ENCODE data around the gene KIR3DL1. TPM values are rescaled to one million over a fixed set of nuclear protein-coding genes. Genes with fewer than 3 reads are reported as not detected.
"Not testable (repeated sequence)": the region's sequence is repeated elsewhere in the genome, so short reads cannot be mapped to it uniquely, and the experiment has no call there.

The KIR3DL1 gene
- not detected in 2 replicates for polyA plus RNA-seq (2014; cell fraction: cytosol; rRNA removed)
- polyA plus RNA-seq (2014; cell fraction: nucleus; rRNA removed) = not detected in 2 replicates

DNA sequence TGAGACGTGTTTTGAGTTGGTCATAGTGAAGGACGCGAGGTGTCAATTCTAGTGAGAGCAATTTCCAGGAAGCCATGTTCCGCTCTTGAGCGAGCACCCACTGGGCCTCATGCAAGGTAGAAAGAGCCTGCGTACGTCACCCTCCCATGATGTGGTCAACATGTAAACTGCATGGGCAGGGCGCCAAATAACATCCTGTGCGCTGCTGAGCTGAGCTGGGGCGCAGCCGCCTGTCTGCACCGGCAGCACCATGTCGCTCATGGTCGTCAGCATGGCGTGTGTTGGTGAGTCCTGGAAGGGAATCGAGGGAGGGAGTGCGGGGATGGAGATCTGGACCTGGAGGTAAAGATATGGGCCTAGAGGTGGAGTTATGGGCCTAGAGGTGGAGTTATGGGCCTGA is at the start of gene KIR3DL1:
Gene KIR3DL1 (plus strand): TSS at position 218 of the 400 bp plus-strand sequence.
- DNase-seq (ENCODE audit: low spot score) = not testable (repeated sequence)

DNA sequence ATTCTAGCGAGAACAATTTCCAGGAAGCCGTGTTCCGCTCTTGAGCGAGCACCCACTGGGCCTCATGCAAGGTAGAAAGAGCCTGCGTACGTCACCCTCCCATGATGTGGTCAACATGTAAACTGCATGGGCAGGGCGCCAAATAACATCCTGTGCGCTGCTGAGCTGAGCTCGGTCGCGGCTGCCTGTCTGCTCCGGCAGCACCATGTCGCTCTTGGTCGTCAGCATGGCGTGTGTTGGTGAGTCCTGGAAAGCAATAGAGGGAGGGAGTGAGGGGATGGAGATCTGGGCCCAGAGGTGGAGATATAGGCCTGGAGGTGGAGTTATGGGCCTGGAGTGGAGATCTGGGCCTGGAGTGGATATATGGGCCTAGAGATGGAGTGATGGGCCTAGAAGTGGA is 46.6 kb upstream of the KIR3DL1 start, which contains the start of gene KIR2DL1:
Gene KIR2DL1 (plus strand): TSS at position 148 of the 400 bp plus-strand sequence. CDS start 58 bp downstream, at position 206.
- not testable (repeated sequence) for DNase-seq (ENCODE audit: low spot score)

DNA sequence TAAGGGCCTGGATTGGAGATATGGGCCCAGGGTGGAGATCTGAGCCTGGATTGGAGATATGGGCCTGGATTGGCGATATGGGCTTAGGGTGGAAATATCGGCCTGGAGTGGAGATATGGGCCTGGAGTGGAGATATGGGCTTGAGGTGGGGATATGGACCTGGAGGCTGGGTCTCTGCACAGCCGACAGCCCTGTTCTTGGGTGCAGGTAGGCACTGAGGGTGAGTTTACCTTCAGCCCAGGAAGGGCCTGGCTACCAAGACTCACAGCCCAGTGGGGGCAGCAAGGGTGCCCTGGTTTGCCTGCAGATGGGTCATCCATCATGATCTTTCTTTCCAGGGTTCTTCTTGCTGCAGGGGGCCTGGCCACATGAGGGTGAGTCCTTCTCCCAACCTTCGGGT is 45.8 kb upstream of the KIR3DL1 start:
- DNase-seq (ENCODE audit: low spot score) = not testable (repeated sequence)

DNA sequence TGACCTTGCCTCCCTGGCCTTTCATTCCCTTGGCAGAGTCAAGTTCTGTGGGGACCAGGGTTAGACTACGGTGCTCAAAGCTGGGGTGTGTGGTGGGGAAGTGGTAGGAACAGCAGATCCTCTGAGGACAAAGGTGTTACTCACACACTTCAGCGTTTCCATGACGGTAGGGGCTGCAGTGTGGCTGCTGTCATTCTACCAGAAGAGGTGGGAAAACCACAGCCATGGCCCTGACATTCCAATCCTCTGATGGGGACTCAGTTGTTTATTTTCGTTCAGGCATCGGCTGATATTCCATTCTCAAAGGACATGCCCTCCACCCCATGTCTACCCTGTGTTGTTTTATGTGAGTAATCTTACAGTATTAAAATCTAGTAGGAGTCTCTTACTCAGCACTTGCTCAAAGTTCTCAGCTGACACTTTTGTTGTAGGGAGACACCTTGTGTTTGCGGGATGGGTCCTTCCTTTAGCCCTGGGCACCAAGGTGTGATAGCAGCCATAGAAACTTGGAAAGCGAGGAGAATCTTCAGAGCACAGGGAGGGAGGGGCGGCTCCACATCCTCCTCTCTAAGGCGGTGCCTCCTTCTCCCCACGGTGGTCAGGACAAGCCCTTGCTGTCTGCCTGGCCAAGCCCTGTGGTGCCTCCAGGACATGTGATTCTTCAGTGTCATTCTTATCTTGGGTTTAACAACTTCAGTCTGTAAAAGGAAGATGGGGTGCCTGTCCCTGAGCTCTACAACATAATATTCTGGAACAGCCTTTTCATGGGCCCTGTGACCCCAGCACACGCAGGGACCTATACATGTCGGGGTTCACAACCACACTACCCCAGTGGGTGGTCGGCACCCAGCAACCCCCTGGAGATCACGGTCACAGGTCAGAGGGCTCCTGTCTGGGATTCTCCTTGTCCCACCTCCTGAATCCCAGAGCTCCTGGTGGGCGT is 45.0 kb upstream of the KIR3DL1 start:
- not testable (repeated sequence) for DNase-seq (ENCODE audit: low spot score)

DNA sequence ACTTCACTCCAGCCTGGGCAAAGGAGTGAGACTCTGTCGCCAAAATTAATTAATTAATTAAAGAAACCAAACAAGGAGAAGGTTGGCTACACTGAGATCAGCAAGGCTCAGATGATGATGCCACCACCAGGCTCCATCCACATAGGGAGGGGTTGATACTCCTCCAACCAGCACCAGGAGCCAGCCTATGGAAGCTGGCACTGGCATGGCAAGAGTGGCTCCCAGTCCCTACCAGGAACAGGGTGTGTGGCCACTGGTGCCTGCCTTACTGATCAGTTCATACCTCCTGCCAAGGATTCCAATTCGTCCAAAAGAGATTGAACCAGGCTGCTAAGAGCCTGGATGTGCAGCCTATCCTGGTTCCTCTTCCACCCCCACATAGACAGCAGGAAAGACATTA is 43.6 kb upstream of the KIR3DL1 start:
- DNase-seq (ENCODE audit: low spot score) = not testable (repeated sequence)

DNA sequence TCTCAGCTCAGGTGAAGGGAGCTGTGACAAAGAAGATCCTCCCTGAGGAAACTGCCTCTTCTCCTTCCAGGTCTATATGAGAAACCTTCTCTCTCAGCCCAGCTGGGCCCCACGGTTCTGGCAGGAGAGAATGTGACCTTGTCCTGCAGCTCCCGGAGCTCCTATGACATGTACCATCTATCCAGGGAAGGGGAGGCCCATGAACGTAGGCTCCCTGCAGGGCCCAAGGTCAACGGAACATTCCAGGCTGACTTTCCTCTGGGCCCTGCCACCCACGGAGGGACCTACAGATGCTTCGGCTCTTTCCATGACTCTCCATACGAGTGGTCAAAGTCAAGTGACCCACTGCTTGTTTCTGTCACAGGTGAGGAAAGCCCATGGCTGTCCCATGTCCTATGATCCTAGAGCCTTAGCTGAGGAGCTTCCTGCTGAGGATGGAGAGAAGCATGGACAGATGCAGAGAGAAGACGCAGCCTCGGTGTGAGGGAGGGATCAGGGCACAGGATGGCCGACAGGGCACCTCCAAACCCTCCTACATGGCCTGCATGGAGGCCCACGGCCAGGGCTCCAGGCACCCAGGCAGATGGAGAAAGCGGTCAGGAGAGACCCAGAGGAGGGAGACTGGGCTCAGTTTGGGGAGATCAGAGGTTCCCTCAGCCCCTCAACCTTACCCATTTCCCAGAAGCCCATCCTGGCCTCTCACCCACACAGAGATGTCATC is 41.0 kb upstream of the KIR3DL1 start:
- not testable (repeated sequence) for DNase-seq (ENCODE audit: low spot score)

DNA sequence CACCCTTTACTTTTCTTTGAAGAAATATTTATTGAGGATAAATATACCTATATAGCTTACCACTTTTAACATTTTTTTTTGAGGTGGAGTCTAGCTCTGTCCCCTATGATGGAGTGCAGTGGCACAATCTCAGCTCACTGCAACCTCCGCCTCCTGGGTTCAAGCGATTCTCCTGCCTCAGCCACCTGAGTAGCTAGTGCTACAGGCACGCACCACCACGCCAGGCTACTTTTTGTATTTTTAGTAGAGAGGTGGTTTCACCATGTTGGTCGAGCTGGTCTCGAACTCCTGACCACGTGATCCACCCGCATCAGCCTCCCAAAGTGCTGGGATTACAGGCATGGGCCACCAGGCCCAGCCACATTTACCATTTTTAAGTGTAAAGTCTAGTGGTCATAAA is 40.4 kb upstream of the KIR3DL1 start:
- DNase-seq (ENCODE audit: low spot score) = not testable (repeated sequence)

DNA sequence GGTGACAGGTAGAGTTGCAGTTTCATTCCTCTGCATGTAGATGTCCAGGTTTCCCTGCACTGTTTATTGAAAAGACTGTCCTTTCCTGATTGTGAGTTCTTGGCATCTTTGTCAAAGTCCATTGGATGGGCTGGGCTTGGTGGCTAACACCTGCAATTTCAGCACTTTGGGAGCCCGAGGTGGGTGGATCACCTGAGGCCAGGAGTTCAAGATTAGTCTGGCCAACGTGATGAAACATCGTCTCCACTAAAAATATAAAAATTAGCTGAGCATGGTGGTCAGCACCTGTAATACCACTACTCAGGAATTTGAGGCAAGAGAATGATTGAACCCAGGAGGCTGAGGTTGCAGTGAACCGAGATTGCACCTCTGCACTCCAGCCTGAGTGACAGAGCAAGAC is 38.4 kb upstream of the KIR3DL1 start:
- DNase-seq (ENCODE audit: low spot score) = not testable (repeated sequence)

DNA sequence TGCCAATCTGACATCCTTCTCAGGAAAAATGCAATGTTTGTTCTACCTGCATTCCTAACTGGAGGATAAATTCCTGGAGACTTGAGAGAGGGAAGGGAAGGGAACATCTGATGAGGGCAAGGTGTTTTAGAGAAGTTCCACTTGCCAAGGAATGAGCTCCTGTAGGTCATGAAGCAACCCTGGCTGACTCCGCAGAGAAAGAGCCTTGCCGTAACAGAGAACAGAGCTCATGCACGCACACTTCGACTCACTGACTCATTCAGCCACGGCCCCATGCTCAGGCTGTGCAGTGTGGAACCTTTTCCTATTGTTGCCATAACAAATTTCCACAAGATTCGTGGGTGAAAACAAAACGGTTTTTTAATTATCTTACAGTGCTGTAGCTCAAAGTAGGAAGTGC is 37.4 kb upstream of the KIR3DL1 start:
- DNase-seq (ENCODE audit: low spot score) = not testable (repeated sequence)

DNA sequence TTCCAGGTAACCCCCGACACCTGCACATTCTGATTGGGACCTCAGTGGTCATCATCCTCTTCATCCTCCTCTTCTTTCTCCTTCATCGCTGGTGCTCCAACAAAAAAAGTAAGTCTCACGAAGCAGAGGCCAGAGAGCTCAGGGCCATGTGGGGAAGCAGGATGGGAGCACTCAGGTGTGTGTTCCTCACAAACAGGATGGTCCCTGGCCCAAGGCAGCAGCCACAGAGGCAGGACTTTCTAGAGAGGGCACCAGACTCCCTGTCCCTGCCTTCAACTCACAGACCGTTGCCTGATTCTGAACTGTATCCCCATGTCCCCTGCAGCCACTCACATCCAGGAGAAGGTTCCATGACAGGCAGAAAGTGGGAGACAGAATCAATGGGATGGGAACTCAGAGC is 33.4 kb upstream of the KIR3DL1 start:
- DNase-seq (ENCODE audit: low spot score) = not testable (repeated sequence)

DNA sequence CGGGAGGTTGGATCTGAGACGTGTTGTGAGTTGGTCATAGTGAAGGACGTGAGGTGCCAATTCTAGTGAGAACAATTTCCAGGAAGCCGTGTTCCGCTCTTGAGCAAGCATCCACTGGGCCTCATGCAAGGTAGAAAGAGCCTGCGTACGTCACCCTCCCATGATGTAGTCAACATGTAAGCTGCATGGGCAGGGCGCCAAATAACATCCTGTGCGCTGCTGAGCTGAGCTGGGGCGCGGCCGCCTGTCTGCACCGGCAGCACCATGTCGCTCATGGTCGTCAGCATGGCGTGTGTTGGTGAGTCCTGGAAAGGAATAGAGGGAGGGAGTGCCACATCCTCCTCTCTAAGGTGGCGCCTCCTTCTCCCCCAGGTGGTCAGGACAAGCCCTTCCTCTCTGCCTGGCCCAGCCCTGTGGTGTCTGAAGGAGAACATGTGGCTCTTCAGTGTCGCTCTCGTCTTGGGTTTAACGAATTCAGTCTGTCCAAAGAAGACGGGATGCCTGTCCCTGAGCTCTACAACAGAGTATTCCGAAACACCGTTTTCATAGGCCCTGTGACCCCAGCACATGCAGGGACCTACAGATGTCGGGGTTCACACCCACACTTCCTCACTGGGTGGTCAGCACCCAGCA is 30.1 kb upstream of the KIR3DL1 start:
- DNase-seq (ENCODE audit: low spot score) = not testable (repeated sequence)

DNA sequence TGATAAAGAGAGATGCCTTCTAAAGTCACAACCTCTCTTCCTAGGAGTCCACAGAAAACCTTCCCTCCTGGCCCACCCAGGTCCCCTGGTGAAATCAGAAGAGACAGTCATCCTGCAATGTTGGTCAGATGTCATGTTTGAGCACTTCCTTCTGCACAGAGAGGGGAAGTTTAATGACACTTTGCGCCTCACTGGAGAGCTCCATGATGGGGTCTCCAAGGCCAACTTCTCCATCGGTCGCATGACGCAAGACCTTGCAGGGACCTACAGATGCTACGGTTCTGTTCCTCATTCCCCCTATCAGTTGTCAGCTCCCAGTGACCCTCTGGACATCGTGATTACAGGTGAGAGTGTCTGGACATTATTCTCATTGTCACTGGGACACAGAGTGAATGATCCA is 28.1 kb upstream of the KIR3DL1 start:
- DNase-seq (ENCODE audit: low spot score) = not testable (repeated sequence)

DNA sequence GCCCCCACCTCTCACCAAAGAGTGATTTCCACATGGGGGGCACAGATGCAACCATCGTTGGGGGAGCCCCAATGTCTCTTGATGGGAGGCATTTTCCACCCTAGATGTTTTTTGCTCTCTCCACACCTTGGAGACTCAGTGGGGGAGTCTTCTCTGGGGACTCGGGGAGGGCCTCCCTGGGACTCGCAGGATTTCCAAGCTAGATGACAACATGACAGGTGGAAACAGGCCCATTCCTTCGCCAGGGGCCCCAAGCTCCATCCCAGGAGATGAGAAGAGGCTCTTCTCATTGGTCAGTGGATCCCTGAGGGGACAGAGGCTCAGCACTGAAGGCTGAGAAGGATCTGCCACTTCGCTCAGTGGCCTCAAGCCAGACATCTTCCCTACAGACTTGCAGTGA is 25.6 kb upstream of the KIR3DL1 start:
- no peak for DNase-seq (ENCODE audit: low spot score)

DNA sequence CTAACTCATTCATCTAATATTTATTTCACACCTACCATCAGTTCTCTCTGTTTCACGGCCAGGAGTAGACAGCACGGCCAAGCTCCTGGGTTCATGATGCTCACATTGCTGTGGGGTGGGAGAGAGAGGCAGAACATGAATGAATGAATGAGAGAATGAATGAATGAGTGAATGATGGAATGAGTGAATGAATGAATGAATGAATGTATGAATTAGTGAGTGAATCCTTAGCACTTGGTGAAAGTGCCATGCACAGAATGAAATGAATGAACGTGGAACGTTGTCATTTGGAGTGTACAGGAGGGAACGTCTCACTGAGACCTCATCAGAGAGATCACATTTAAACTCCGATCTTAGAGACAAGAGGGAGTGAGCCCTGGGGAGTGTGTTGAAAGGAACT is 24.8 kb upstream of the KIR3DL1 start:
- DNase-seq (ENCODE audit: low spot score) = no peak

DNA sequence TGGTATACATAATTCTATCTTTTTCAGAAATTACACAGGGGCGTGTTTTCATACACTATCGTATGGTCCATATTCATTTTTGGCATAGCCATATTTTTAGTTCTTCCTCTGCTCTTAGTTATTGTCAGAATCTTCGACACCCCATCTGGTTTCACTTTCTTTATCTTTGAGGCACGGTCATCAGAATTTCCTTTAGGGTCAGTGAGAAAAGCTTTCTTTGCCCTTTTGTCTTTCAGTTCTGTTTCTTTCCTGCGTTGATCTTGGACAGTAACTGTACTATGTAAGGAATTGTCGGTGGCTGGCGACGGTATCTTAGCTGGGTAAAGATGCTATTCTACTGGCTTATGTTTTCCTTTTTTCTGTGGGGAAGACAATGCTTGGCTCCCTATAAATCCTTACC is 23.5 kb upstream of the KIR3DL1 start:
- no peak for DNase-seq (ENCODE audit: low spot score)

DNA sequence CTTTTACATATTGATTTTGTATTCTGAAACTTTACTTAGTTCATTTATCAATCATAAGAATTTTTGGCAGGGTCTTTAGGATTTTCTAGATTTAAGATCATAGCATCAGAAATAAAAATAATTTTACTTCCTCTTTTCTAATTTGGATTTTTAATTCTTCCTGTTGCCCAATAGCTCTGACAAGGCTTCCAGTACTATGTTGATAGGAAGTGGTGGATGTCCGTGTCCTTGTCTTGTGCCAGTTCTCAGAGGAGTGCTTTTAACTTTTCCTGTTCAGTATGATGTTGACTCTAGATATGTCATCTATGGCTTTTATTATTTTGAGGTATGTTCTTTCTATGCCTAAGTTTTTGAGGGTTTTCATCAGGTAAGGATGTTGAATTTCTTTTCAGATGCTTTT is 20.5 kb upstream of the KIR3DL1 start:
- no peak for DNase-seq (ENCODE audit: low spot score)

DNA sequence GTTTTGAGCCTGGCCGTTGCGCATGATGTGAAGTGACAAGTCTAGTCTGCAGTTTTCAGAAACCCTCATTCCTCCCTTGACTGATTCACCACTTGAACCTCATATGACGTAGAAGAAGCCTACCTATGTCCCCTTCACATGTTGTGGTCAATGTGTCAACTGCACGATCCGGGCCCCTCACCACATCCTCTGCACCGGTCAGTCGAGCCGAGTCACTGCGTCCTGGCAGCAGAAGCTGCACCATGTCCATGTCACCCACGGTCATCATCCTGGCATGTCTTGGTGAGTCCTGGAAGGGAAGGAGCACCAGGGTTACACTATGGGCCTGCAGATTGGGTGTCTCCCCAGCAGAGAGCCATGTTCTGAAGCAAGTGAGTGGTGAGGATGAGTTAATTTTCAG is 12.9 kb upstream of the KIR3DL1 start, which contains the start of gene KIR2DL4:
Gene KIR2DL4 (plus strand): TSS at position 201 of the 400 bp plus-strand sequence. CDS start 42 bp downstream, at position 243.
- DNase-seq (ENCODE audit: low spot score) = no peak

DNA sequence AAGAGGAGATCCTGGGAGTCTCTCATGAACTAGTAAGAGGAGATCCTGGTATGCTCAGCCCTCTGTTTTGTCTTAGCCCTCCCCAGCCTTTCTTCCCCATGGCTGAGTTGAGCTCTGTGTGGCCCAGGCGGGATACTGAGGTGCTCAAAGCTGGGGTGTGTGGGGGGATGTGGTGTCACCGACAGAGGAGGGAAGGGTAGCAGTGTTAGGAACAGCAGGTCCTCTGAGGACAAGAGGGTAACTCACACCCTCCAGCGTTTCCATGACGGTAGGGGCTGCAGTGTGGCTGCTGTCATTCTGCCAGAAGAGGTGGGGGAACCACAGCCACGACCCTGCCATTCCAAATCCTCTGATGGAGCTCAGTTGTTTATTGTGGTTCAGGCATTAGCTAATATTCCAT is 12.2 kb upstream of the KIR3DL1 start:
- DNase-seq (ENCODE audit: low spot score) = no peak

DNA sequence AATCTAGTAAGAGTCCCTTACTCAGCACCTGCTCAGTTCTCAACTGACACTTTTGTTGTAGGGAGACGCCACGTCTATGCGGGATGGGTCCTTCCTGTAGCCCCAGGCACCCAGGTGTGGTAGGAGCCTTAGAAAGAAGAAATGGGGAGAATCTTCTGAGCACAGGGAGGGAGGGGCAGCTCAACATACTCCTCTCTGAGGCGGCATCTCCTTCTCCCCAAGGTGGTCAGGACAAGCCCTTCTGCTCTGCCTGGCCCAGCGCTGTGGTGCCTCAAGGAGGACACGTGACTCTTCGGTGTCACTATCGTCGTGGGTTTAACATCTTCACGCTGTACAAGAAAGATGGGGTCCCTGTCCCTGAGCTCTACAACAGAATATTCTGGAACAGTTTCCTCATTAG is 11.7 kb upstream of the KIR3DL1 start:
- no peak for DNase-seq (ENCODE audit: low spot score)

DNA sequence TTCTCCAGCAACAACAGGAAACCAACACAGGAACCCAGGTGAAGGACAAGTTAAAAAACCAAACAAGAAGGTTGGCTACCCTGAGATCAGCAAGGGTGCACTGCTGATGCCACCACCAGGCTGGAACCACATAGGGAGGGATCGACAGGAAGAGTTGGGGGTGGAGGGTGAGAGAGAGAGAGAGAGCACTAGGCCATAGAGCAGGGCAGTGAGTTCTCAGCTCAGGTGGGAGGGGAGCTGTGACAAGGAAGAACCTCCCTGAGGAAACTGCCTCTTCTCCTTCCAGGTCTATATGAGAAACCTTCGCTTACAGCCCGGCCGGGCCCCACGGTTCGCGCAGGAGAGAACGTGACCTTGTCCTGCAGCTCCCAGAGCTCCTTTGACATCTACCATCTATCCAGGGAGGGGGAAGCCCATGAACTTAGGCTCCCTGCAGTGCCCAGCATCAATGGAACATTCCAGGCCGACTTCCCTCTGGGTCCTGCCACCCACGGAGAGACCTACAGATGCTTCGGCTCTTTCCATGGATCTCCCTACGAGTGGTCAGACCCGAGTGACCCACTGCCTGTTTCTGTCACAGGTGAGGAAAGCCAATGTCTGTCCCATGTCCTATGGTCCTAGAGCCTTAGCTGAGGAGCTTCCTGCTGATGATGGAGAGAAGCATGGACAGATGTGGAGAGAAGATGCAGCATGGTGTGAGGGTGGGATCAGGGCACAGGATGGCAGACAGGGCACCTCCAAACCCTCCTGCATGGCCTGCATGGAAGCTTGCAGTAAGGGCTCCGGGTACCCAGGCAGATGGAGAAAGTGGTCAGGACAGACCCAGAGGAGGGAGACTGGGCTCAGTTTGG is 10.4 kb upstream of the KIR3DL1 start:
- no peak for DNase-seq (ENCODE audit: low spot score)

DNA sequence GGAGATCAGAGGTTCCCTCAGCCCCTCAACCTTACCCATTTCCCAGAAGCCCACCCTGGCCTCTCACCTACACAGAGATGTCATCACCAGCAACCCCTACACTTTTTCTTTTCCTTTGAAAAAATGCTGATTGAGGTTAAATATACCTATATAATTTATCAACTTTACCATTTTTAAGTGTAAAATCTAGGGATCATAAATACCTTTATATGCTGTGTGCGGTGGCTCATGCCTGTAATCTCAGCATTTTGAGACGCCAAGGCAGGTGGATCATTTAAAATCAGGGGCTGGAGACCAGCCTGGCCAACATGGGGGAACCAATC is 9.8 kb upstream of the KIR3DL1 start:
- no peak for DNase-seq (ENCODE audit: low spot score)
